CD4-positive, alpha-beta T cell treated with Interleukin-4 for 1 hour (primary cell): Measurements from ENCODE around the gene ETV1.

ENCODE experiments used
- DNase-seq, 2 donors: peaks; one replicate each; pipeline ENCODE4 v3.0.0-alpha.2; 2020 to 2022

The ETV1 gene

GRCh38 chr7:13984831-13985685 is 4.4 kb downstream of the ETV1 start:
- DNase-seq = no peak

DNA sequence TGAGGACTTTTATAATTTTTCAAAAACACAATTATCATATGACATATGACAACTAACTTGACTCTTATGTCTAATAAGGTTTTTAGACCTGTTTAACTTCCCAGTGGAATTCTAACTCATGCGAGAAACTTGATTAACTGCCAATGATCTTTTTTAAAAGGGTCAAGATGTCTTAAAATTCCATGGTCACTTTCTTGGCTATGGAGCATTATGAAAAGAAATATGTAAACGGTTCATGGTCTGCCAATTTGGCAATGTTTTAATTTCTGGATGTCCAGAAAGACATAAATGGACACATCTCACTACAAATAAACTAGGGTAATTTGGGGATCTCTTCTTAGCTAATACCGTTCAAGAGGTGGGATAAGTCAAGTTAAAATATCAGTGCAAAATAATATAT is 5.4 kb downstream of the ETV1 start:
- no peak for DNase-seq

- peak in 1 of 2 donors; percentile 4 for DNase-seq
Observed at GRCh38 chr7:13982940-13983677, 6.4 kb downstream of the ETV1 start.

DNA sequence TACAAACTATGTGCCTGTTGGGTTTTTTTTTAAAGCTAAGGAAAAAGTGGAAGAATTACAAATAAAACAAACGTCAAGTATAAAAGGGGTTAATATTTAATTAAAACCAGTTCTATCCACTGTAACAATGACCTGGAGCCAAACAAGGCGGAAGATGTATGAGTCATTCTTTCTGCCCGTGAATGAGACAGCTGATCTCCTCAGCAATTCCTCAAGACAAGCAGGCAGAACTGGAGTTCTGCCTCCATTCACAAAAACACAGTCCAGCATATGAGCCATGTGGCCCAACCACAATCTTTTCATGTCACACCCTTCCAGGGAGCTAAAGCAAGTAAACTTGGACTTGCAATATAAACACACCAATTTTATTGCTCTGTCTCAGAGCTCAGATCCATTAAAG is 8.4 kb downstream of the ETV1 start:
- DNase-seq = no peak

GRCh38 chr7:13980474-13980873 is 9.0 kb downstream of the ETV1 start:
- DNase-seq = no peak

GRCh38 chr7:13979671-13980435 is 9.6 kb downstream of the ETV1 start:
- DNase-seq = no peak

DNA sequence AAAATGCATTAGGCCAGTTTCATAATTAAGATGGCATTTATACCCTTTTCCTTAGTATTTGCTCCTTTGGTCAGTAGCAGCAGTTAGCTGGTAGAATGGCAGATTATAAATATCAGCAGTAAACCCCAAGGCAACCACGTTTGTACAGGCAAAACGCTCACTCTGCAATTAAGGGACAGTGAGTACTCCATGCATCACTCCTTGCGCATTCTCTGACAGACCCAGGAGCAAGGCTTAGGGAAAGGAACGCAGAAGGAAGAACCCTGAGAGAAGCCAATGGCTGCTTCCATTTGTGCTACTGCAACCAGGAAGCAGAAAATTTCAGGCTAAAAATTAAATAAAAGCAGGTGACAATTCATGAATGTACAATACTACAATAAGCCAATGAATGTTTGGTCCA is 12.9 kb downstream of the ETV1 start:
- DNase-seq = no peak

- no peak for DNase-seq
Observed at GRCh38 chr7:13965077-13965476, 24.4 kb downstream of the ETV1 start.

DNA sequence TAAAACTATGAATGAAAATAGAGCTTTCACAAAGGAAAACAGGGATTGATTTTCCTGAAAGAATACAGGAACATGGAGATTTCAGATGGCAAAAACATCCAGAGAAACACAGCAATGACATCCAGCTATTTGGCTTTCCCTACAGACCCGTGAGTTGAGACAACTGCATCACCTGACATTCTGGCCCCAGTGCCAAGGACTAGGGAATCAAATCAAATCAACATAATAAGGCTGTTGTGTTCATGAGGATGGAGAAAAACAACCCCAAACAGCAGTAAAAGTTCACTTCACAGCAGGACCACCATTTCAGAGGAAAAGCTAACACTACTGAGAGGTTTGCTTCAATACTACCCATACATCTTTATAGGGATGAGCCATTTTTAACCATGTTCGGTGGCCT is 25.5 kb downstream of the ETV1 start:
- no peak for DNase-seq

DNA sequence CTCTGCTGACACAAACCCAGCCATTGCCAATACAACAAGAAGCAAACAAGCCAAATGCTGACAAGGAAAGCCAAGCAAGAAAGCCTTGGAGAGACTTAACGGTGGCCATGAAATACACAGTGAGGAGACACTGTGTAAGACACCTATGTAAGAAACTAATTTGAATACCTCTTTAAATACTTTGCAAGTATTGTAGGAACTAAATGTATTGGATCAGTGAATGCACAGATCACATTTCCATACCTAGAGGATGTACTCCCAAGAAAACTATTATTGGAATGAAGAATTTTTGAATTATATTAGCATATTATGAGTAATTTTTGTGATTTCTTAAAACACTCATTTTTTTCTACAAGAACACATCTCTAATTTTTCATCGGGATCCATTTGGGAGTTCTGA is 34.0 kb downstream of the ETV1 start:
- no peak for DNase-seq

- no peak for DNase-seq
Observed at GRCh38 chr7:13953368-13953767, 36.1 kb downstream of the ETV1 start.

- no peak for DNase-seq
Observed at GRCh38 chr7:13952921-13953320, 36.5 kb downstream of the ETV1 start.

GRCh38 chr7:13949939-13950338 is 39.5 kb downstream of the ETV1 start:
- DNase-seq = no peak

DNA sequence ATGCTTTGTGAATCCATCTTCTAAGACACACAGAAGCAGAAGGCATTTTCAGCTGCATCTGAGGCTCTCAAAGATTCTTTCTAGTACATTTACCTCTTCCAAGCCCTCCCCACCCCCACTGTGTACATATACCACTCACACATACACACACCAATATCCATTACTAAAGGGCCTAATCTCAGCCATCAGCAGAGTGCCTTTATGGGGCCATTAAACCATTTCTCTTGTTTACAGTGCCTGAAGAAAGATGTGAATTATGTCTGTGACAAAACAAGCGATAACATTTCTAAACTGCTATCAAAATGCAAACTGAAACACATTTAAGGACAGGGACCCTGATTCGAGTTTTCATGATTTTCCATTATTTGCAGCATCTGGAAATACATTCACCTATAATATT is 40.0 kb downstream of the ETV1 start:
- no peak for DNase-seq

DNA sequence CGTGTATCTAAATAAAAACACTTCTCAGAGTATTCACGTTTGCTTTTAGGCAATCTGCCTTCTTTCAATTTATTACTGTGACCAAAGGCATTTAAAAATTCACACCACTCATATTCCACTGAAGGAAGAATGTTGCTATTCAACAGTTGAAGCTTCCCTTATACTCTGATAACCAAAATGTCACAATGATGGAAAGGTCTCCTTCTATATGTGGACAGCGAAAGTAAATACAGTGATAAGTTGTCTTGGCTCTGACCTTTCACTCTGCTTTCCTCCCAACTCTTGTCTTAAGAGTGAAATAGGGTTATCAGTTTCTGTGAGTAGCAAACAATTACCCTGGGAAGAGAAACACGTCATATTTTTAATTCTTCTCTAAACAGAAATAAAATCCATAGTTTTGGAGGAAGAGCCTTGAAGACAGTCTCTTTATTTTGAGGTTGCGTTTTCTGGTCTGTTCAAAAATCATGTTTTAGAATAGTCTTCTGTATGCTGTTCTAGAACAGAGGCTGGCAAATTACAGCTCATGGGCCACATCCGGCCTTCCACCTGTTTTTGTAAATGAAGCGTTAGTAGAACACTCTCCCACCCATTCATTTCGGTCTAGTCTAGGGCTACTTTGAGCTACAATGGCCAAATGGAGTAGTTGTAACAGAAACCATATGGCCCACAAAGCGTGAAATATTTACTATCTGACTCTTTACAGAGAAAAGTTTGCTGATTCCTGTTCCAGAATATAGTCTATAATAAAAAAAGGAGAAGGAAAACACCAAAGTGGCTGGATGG is 41.3 kb downstream of the ETV1 start:
- DNase-seq = no peak

DNA sequence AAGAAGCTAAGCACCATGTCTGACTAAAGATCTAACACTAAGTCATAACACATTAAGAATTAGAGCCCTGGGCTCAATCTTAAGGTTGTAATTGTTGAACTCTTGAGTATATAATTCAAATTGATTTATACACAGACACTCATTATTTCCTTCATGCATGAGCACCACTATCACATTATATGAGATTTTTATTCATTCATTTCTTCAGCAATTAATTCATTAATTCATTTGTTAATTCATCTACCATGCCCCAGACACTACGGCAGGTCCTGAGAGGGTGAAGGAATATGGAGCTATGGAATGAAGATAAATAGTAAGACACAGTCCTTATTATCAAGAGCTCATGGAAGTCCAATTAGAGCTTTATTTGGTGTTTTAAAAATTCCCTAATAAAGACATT is 41.9 kb downstream of the ETV1 start:
- no peak for DNase-seq

- no peak for DNase-seq
Observed at GRCh38 chr7:13946181-13946580, 43.3 kb downstream of the ETV1 start.

GRCh38 chr7:13945670-13946069 is 43.8 kb downstream of the ETV1 start:
- no peak for DNase-seq

DNA sequence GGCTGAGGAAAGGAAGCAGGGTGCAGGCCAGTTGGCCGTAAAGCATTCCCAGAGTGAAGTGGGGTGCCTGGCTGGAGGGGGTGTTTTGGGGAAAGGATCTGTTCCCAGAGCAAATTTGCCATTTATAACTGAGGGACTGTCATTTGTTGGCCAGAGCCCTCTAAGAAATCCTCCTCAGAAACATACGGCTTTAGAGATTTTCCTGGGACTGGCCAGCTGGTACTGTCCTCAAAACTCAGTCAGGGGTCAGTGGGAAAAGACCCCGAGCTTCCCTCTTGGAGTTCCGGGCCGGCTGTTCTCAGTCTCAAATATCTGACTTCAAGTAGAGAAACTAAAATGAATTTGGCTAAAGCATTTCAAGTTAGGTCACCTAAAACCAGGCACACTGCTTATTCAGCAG is 55.9 kb downstream of the ETV1 start:
- DNase-seq = no peak

GRCh38 chr7:13933091-13933490 is 56.4 kb downstream of the ETV1 start:
- no peak for DNase-seq

DNA sequence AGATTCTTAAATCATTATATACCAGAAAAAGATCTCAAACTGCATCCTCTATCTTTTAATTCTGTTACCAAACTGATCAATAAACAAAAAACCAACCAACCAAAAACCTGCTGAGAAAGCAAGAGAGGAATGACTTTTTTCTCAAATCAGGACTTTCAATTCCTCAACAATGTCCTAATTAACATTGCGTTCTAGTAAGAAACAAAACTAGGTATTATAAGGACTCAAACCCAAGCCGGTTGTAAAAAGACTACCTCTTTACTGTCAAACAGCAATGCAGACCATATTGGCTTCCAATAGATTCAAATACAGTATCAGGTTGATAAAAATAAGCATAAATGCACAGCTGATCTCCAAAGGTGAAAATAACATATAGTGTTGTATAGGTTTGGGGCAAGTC is 57.3 kb downstream of the ETV1 start:
- no peak for DNase-seq

DNA sequence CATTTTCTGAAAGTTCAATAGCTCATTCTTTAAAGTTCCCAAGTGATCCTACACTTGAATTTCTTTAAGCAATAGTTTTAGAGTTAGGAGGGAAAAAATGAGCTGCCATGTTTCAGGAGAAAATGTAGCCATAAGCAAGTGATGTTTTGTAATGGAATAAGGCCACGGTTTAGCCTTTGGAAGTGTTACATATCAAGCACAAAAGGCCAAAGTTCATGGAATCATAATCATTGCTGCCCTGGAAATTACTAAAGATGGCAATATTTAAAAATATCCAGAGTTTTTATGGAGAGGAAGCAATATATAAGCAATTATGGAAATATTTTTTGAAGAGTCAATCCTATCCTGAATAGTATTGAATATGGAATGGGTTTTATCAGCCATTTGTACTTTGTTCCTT is 68.4 kb downstream of the ETV1 start:
- no peak for DNase-seq
